Heart left ventricle (tissue), 13 donors: ENCODE measurements around the gene LDHD.

Source experiments
- CTCF ChIP-seq, 12 donors: fragments of 200-600 bp; sonication (generic) in 4 of 12; IDR thresholded peaks; one replicate each; pipeline versions ENCODE4 v1.5.0 to v1.8.0; 2018 to 2022; ENCODE audit warnings: antibody characterized with exemption in 12 of 12, mild to moderate bottlenecking in 5 of 12
- POLR2A ChIP-seq, 2 donors: fragments of 450-650 bp; IDR thresholded peaks; one replicate each; pipeline ENCODE4 v1.6.1; 2017; ENCODE audit warnings: antibody characterized with exemption in 2 of 2, mild to moderate bottlenecking in 2 of 2, moderate library complexity in 2 of 2
- donor health status: ischemic (EF 13 %, LVEDD 7.1; RV severe dilation, severe dysfunction).
- donor health status: DM: no; HTN: yes; CAD: no.
- donor health status: DM: no; HTN: no; CAD: no.
- donor health status: ischemic (EF 25% LVEDD 6.9; RV normal size, moderate dysfunction).
- donor health status: ischemic (EF 25% LVEDD 5.7; RV mildly dilated, moderate dysfunction).
- donor health status: ischemic (EF 35%, LVEDD 5.7; RV mildly dilated, moderate dysfunction).
- donor health status: nonischemic (EF 11% LVEDD 7.7; RV severe dilation, severe dysfunction).
- donor health status: DM: yes; HTN: yes; CAD: no.
- donor health status: PGD.
- donor health status: ischemic (EF 29% LVEDD 5.4; RV normal size, mild dysfunction).
- donor health status: nonischemic (EF 23%, LVEDD 6.1; RV moderate dilation, normal function).

GRCh38 chr16:75073545-75074303, 42.9 kb downstream of the LDHD start:
- TF ChIP-seq CTCF (IDR thresholded peaks at IDR 0.05) (no peak), POLR2A (IDR thresholded peaks at IDR 0.05) (no peak)
